DMS79 (cell line): ENCODE measurements around the gene ZNF593OS.

Source experiments
- DNase-seq: peaks from one replicate; lab custom pipeline; 2025; lab: John Stamatoyannopoulos, UW

Gene ZNF593OS

DNA sequence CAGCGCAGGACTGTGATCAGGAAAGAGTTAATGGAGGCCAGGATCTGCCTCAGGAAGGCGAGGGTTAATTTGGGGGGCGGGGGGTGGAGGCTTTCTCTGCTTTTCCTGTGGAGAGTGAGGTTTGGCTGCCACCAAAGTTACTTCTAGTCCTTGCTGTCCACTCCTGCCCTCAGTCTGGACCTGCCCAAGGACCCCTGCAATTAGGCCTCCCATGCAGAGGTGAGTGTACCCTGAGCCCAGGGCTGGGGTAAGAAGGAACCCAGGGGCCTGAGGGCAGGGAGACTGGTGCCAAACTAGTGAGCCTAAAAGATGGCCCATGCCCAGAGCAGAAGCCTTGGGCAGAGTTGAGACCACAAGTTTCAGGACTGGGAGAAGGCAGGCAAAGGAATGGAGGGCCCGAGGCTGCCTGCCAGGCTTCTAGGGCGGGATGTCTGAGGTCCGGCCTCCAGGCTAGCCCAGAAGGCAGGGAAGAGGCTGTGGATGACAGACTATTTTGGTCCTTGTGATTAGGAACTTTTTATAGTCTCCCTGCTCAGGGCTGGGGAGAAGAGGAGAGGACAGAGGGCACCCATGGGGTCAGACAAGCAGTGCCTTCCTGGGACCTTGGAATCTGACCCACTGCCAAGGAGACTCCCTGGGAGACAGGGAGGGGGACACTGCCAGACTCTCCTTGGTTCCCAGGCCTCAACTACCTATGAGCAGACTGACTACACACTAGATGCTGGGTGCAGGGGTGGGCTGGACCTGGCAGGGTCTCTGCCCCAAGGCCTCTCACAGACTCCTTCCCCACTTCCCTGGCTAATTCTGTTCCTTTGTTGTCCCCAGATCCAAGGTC, 12.5 kb downstream of the ZNF593OS start, which contains the start of gene FAM110D:
FAM110D (plus strand) TSS at position 172 of the 835 bp plus-strand sequence. CDS start 2,213 bp downstream, outside the sequence.
- no peak for DNase-seq

DNA sequence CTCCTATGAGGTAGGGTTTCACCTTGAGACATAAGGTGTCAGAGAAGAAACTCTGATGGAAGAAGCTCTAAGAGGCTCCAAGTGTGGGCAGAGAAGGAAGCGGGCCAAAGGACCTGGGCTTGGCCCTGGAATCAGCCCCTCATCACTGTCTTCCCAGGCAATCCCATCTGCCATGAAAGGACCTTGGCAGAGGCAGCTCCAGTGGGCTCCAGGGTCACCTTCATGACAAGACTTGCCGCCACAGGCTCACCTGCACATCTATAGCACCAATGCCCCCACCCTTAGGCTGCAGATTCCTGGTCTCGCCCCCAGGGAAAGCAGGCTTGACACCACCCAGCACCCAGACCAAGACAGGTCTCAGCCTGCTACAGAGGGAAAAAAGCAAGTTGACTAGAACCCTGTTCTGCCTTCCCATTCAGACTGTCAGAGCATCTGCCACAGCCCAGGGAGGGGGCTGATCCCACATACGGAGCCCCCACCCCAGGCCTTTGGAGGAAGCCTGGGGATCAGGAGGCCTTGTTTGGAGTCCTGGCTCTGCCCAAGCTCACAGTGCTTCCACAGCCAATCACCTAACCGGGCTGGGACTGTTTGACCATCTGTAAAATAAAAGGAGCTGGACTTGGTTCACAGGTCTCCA, 13.2 kb downstream of the ZNF593OS start:
- DNase-seq: no peak

- DNase-seq: no peak
Measured at GRCh38 chr1:26156285-26157038, 15.2 kb downstream of the ZNF593OS start.

DNA sequence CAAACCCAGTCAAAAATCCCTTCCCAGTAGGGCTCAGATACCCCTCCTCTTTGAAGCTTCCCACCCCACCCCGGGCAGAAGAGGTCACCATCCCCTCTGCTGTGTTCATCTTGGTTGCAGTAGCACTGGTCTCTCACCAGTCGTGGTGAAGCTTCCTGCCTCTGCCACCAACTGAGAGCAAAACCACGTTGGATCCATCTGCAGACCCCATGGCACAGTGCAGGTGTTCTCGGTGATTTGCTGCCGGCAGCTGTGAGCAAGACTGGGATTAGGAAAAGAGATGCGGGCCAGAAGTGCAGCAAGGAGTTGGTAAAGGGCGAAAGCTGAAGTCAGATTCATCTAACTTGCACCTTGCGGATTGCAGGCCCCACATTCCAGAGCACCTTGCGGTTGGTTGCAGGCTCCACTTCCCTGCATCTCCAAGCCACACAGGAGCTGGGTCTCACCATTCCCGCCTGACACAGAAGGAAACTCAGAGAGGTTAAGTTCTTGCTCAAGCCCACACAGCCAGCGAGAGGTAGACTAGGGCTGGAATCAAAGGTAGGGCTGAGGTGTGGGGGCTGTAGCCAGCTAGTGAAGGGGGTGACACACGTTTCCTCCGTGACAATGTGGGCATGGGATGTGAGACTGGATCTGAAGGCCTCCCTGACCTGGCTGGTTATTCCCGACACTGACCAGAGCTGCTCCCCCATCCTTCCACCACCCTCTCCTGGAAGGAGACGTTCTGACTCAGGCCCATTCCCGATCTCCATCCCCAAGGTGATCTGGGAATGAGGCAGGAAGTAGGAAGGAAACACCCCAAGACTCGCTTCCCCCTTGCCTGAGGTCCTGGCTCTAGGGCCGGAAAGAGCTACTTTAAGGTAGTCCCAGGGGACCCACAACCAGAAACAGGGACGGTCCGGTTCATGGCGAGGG, 16.0 kb downstream of the ZNF593OS start:
- no peak for DNase-seq

DNA sequence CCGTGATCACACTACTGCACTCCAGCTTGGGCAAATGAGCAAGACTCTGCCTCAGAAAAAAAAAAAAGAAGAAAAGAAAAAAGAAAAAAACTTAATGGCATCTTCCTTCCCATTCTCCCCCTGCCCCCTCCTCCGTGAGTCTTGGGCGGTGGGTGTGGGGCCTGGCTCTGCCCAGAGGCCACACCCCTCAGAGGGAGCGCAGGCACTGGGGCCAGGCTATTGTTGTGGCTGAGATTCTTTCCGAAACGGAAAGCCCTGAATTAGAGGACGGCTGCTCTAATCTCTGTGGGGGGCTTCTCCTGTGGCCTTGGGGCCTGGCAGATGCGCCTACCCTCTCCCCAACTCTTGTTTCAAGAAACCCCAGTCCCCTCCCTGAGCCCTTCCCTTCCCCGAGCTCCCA, 16.9 kb downstream of the ZNF593OS start:
- DNase-seq: no peak

DNA sequence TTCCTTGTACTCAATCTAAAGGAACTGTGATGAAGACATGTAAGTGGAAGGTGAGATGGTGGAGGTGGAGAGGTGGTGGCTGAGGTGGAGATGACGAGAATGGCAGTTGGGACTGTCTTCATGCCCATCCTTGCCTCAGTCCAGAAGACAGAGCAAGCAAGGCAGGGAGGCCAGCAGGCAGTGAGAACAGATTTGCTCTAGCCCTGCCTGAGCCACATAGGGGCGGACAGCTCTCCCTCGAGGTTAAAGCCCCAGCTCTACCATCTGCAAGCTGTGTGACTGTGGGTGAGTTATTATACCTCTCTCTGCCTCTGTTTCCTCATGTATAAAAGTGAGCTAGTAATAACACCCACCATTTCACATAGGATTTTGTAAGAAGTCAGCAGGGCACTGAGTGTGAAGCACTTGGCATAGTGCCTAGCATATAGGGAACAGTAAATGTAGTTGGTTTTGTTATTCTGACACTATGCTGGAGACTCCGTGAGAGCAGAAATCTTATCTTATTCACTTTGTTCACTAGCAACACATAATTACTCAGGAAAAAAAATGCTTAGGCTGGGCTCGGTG, 17.6 kb downstream of the ZNF593OS start:
- DNase-seq: no peak

DNA sequence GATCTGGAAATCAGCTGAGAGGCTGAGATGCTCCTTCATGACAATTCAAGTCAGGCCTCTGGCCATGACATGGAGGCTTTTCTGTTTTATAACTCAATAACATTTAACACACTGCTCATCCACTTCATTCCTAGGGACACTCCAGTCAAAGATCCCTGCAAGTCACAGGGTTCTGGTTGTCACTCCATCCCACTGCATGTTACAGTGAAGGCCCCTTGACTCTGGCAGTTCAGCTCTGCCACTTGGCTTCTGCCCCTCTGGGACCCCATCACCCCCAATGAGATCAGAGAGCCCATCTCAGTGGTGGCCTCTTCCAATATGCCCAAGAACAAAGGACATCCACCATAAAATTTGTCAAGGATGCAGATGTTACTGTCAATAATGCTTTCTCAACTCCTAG, 22.7 kb downstream of the ZNF593OS start:
- DNase-seq: no peak

GRCh38 chr1:26145960-26146294, 25.7 kb downstream of the ZNF593OS start:
- DNase-seq: no peak

GRCh38 chr1:26145041-26145959, 26.3 kb downstream of the ZNF593OS start:
- DNase-seq: peak; percentile 80

DNA sequence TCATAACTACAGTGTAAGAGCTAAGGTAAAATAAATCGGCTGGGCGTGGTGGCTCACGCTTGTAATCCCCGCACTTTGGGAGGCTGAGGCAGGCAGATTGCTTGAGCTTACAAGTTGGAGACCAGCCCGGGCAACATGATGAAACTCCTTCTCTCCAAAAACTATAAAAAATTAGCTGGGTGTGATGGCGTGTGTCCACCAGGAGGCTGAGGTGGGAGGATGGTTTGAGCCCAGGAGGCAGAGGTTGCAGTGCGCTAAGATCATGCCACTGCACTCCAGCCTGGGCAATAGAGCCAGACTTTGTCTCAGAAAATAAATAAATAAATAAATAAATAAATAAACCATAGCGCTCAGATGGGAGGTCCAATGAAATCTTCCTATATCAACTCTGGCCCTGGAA, 29.5 kb downstream of the ZNF593OS start:
- DNase-seq: no peak

DNA sequence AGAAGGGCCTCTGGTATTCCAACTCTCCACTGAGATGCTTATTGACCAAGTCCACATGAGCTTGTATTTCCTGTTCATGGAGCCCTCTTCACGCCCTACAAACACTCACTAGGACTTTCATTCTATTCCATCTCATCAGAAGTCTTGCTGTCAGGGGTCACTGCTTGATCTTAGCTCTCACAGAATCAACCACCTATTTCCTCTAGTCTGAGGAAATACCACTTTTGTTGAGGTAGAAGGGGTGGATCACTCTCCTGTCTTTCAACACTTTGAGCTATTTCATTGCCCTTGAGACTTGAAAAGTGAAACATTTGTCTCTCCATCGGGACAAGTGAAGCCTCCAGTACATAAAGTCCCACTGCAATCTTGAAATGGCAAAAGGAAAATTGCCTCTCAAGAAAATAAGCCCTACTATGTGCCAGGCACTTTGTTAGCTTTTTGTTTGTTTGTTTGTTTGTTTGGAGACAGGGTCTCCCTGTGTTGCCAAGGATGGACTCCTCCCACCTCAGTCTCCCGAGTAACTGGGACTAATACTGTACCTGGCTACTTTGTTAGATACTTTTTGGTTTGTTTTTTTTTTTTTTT, 32.6 kb downstream of the ZNF593OS start:
- peak; percentile 97 for DNase-seq

GRCh38 chr1:26134466-26134865, 37.2 kb downstream of the ZNF593OS start:
- no peak for DNase-seq

- DNase-seq: no peak
Measured at GRCh38 chr1:26132834-26133167, 38.8 kb downstream of the ZNF593OS start.

GRCh38 chr1:26132128-26132833, 39.4 kb downstream of the ZNF593OS start:
- DNase-seq: no peak

GRCh38 chr1:26130695-26131094, 40.9 kb downstream of the ZNF593OS start:
- DNase-seq: no peak

- no peak for DNase-seq
Measured at GRCh38 chr1:26129778-26130177, 41.9 kb downstream of the ZNF593OS start.

- no peak for DNase-seq
Measured at GRCh38 chr1:26127235-26128163, 44.1 kb downstream of the ZNF593OS start.
